H1 (cell line): ENCODE measurements around the gene SNX21. TPM values are rescaled to one million over a fixed set of nuclear protein-coding genes. Genes with fewer than 3 reads are reported as not detected.
A peak's percentile ranks its signal among the peaks of the same experiment; 100 is the strongest.

Source experiments
- CTCF ChIA-PET: fragments of 300-600 bp; sonication (Branson Sonifier 250); formaldehyde crosslinking; loops from one replicate; lab custom pipeline; 2021; ENCODE audit not compliant: partially characterized antibody; lab: Charles Lee
- POLR2A ChIA-PET: fragments of 300-600 bp; sonication (Branson Sonifier 250); formaldehyde crosslinking; loops from one replicate; lab custom pipeline; 2021; ENCODE audit warnings: inconsistent platforms; ENCODE audit not compliant: partially characterized antibody; lab: Charles Lee
- DNase-seq, 2 experiments: peaks; one replicate each; pipeline versions ENCODE4 v3.0.0 to v3.0.0-alpha.2; 2010 to 2022; ENCODE audit warnings: low spot score in 2 of 2, low read depth in 1 of 2, mixed read lengths in 1 of 2
- FAIRE-seq: peaks from 2 replicates; lab custom pipeline; 2011; peaks lifted over from hg19 to GRCh38; lab: Jason Lieb, UNC
- H2AFZ ChIP-seq: 2 replicates; pipeline ENCODE4 v1.8.1; 2012; ENCODE audit warnings: low read length, inconsistent platforms
- H2AK5ac ChIP-seq: 2 replicates; pipeline ENCODE4 v1.6.1; 2013; ENCODE audit warnings: low read depth, low read length
- H2BK120ac ChIP-seq: replicated peaks from 2 replicates; pipeline ENCODE3; 2013; ENCODE audit warnings: low read depth, low read length, inconsistent platforms
- H2BK12ac ChIP-seq: 2 replicates; pipeline ENCODE4 v1.6.1; 2013; ENCODE audit warnings: low read depth, low read length
- H2BK15ac ChIP-seq: 2 replicates; pipeline ENCODE4 v1.6.1; 2013; ENCODE audit warnings: low read length
- H2BK20ac ChIP-seq: 2 replicates; pipeline ENCODE4 v1.6.1; 2013; ENCODE audit warnings: low read length
- H2BK5ac ChIP-seq: 2 replicates; pipeline ENCODE4 v1.6.1; 2013; ENCODE audit warnings: low read depth, low read length
- H3K14ac ChIP-seq: 2 replicates; pipeline ENCODE4 v1.6.1; 2013; ENCODE audit warnings: inconsistent platforms; ENCODE audit not compliant: insufficient read length
- H3K18ac ChIP-seq: 2 replicates; pipeline ENCODE4 v1.6.1; 2013; ENCODE audit warnings: low read length; ENCODE audit errors: extremely low read depth
- H3K23ac ChIP-seq: 2 replicates; pipeline ENCODE4 v1.6.1; 2013; ENCODE audit warnings: inconsistent platforms; ENCODE audit not compliant: insufficient read length
- H3K23me2 ChIP-seq: 2 replicates; pipeline ENCODE4 v1.6.1; 2013; ENCODE audit warnings: low read depth, low read length
- H3K27ac ChIP-seq: 2 replicates; pipeline ENCODE4 v1.6.1; 2011; ENCODE audit warnings: low read depth, low read length, inconsistent platforms
- H3K27me3 ChIP-seq, 4 experiments: replicated peaks in 1 of 4; 1 replicate in 1 of 4; 2 replicates in 3 of 4; pipeline versions ENCODE4 v1.6.1 to v1.8.1; 2011 to 2013; ENCODE audit warnings: low read length in 3 of 4, mild to moderate bottlenecking in 3 of 4, inconsistent platforms in 2 of 4, mixed read lengths in 2 of 4, moderate library complexity in 1 of 4; ENCODE audit not compliant: control insufficient read depth in 3 of 4, insufficient read depth in 3 of 4; ENCODE audit errors: extremely low read depth in 1 of 4
- H3K36me3 ChIP-seq, 4 experiments: 2 replicates each; pipeline versions ENCODE4 v1.6.1 to v1.8.1; 2011 to 2013; ENCODE audit warnings: mild to moderate bottlenecking in 4 of 4, low read length in 3 of 4, moderate library complexity in 2 of 4, control low read depth in 1 of 4, inconsistent platforms in 1 of 4; ENCODE audit not compliant: insufficient read depth in 4 of 4, control insufficient read depth in 2 of 4
- H3K4ac ChIP-seq: replicated peaks from 2 replicates; pipeline ENCODE3; 2013; ENCODE audit warnings: low read length, low read depth, mixed read lengths, inconsistent platforms; ENCODE audit not compliant: insufficient read length
- H3K4me1 ChIP-seq, 4 experiments: replicated peaks in 1 of 4; 1 replicate in 1 of 4; 2 replicates in 3 of 4; pipeline versions ENCODE4 v1.6.1 to v1.8.1; 2011 to 2013; ENCODE audit warnings: low read length in 3 of 4, inconsistent platforms in 2 of 4, mixed read lengths in 1 of 4; ENCODE audit not compliant: insufficient read depth in 4 of 4, control insufficient read depth in 3 of 4
- H3K4me2 ChIP-seq, 2 experiments: 2 replicates each; pipeline versions ENCODE4 v1.6.1 to v1.8.1; 2011 to 2013; ENCODE audit warnings: low read depth in 2 of 2, low read length in 2 of 2, control low read depth in 1 of 2, inconsistent platforms in 1 of 2, mild to moderate bottlenecking in 1 of 2; ENCODE audit not compliant: insufficient read depth in 1 of 2
- H3K4me3 ChIP-seq, 4 experiments: fragments of 200-600, 300-600 bp in 1 of 4; sonication (generic), shearing (Covaris generic), sonication (Bioruptor Twin) in 1 of 4; 2 replicates each; pipeline versions ENCODE4 v1.5.1 to v1.8.1; 2011 to 2016; ENCODE audit warnings: low read length in 4 of 4, low read depth in 3 of 4, control low read depth in 2 of 4, inconsistent platforms in 2 of 4, mild to moderate bottlenecking in 2 of 4, mixed read lengths in 1 of 4, moderate library complexity in 1 of 4; ENCODE audit not compliant: insufficient read depth in 2 of 4; ENCODE audit errors: extremely low read depth in 1 of 4
- H3K56ac ChIP-seq: replicated peaks from 2 replicates; pipeline ENCODE3; 2013; ENCODE audit warnings: low read depth, mild to moderate bottlenecking, mixed read lengths, low read length, inconsistent platforms; ENCODE audit not compliant: insufficient read length
- H3K79me1 ChIP-seq: 2 replicates; pipeline ENCODE4 v1.6.1; 2013; ENCODE audit warnings: low read depth, low read length, control low read depth
- H3K79me2 ChIP-seq, 2 experiments: 2 replicates each; pipeline versions ENCODE4 v1.6.1 to v1.8.1; 2012 to 2013; ENCODE audit warnings: low read length in 2 of 2, mild to moderate bottlenecking in 2 of 2, inconsistent platforms in 1 of 2; ENCODE audit not compliant: insufficient read depth in 2 of 2, control insufficient read depth in 1 of 2
- H3K9ac ChIP-seq, 4 experiments: replicated peaks in 1 of 4; 1 replicate in 1 of 4; 2 replicates in 3 of 4; pipeline versions ENCODE4 v1.6.1 to v1.8.1; 2011 to 2013; ENCODE audit warnings: low read depth in 3 of 4, low read length in 3 of 4, control low read depth in 2 of 4, mild to moderate bottlenecking in 2 of 4, moderate library complexity in 2 of 4, inconsistent platforms in 1 of 4; ENCODE audit errors: extremely low read depth in 1 of 4
- H3K9me3 ChIP-seq, 2 experiments: 2 replicates each; pipeline versions ENCODE4 v1.6.1 to v1.8.1; 2012 to 2013; ENCODE audit warnings: mild to moderate bottlenecking in 2 of 2, moderate library complexity in 2 of 2, control low read depth in 1 of 2, inconsistent platforms in 1 of 2, low read depth in 1 of 2, low read length in 1 of 2, mixed read lengths in 1 of 2; ENCODE audit not compliant: insufficient read depth in 2 of 2
- H4K20me1 ChIP-seq, 2 experiments: replicated peaks in 1 of 2; 2 replicates each; pipeline versions ENCODE3 to v1.8.1; 2011 to 2013; ENCODE audit warnings: inconsistent platforms in 2 of 2, low read length in 2 of 2, mild to moderate bottlenecking in 1 of 2; ENCODE audit not compliant: insufficient read depth in 2 of 2, control insufficient read depth in 1 of 2
- H4K5ac ChIP-seq: 2 replicates; pipeline ENCODE4 v1.6.1; 2013; ENCODE audit warnings: low read length, low read depth, mixed read lengths, inconsistent platforms; ENCODE audit not compliant: insufficient read length
- H4K8ac ChIP-seq: 2 replicates; pipeline ENCODE4 v1.8.0; 2013; ENCODE audit warnings: mild to moderate bottlenecking, moderate library complexity, low read length, inconsistent platforms; ENCODE audit not compliant: insufficient read depth; ENCODE audit errors: extremely low read depth
- H4K91ac ChIP-seq: replicated peaks from 2 replicates; pipeline ENCODE3; 2013; ENCODE audit warnings: low read length, mixed read lengths, inconsistent platforms; ENCODE audit not compliant: insufficient read length
- ATF3 ChIP-seq: IDR thresholded peaks from 2 replicates; pipeline ENCODE4 v1.6.1; 2011; ENCODE audit warnings: low read depth, mild to moderate bottlenecking, low read length; ENCODE audit not compliant: insufficient read depth
- CHD1 ChIP-seq: IDR thresholded peaks from 2 replicates; pipeline ENCODE4 v1.6.1; 2012; ENCODE audit warnings: low read depth, low read length, improper control_type of control experiment
- CHD2 ChIP-seq: IDR thresholded peaks from 2 replicates; pipeline ENCODE4 v1.6.1; 2012; ENCODE audit warnings: low read length, improper control_type of control experiment
- GABPA ChIP-seq: IDR thresholded peaks from 2 replicates; pipeline ENCODE4 v1.6.1; 2011; ENCODE audit warnings: mild to moderate bottlenecking, low read length, moderate library complexity, borderline replicate concordance; ENCODE audit not compliant: insufficient read depth
- HDAC6 ChIP-seq: IDR thresholded peaks from one replicate; pipeline ENCODE4 v1.7.1; 2012; ENCODE audit warnings: low read depth, mild to moderate bottlenecking, inconsistent platforms, low read length, moderate library complexity
- POLR2A ChIP-seq, 2 experiments: IDR thresholded peaks; 1 replicate in 1 of 2; 2 replicates in 1 of 2; pipeline ENCODE4 v1.6.1; 2011; ENCODE audit warnings: low read depth in 2 of 2, low read length in 2 of 2, mild to moderate bottlenecking in 2 of 2; ENCODE audit errors: control extremely low read depth in 1 of 2
- RNF2 ChIP-seq: fragments of 200-900, 300-1000 bp; sonication (generic); IDR thresholded peaks from 2 replicates; pipeline ENCODE4 v1.7.1; 2016; ENCODE audit warnings: borderline replicate concordance, low read depth, mild to moderate bottlenecking, antibody characterized with exemption, low read length; ENCODE audit not compliant: poor library complexity, severe bottlenecking; ENCODE audit errors: missing control alignments
- SIRT6 ChIP-seq: IDR thresholded peaks from one replicate; pipeline ENCODE4 v1.7.1; 2012; ENCODE audit warnings: low read length, inconsistent platforms
- SP4 ChIP-seq: IDR thresholded peaks from 2 replicates; pipeline ENCODE4 v1.6.1; 2012; ENCODE audit warnings: low read length, inconsistent platforms
- SUZ12 ChIP-seq: fragments of 200-600 bp; sonication (generic); IDR thresholded peaks from 2 replicates; pipeline ENCODE4 v1.6.1; 2012; ENCODE audit warnings: mild to moderate bottlenecking, inconsistent platforms, low read length, moderate library complexity, mixed read lengths
- ZNF274 ChIP-seq: IDR thresholded peaks from 2 replicates; pipeline ENCODE4 v1.7.0; 2012; ENCODE audit warnings: low read length, borderline replicate concordance; ENCODE audit errors: extremely low read depth
- whole genome bisulfite sequencing, 2 experiments: shearing (Covaris generic) in 1 of 2; methylation state at CpG; one replicate each; pipeline versions ENCODE4 v1.1.6 to v1.1.7; 2013 to 2015; ENCODE audit warnings: low lambda C conversion rate in 2 of 2, mixed read lengths in 2 of 2, inconsistent platforms in 1 of 2, low coverage in 1 of 2, missing lambda C conversion rate in 1 of 2; ENCODE audit not compliant: insufficient replicate concordance in 2 of 2, insufficient coverage in 1 of 2, insufficient read length in 1 of 2; ENCODE audit errors: extremely low coverage in 1 of 2, missing lambda C conversion rate in 1 of 2; 5-methylcytosine and 5-hydroxymethylcytosine counted together
- polyA plus RNA-seq, 7 experiments: library from polyadenylated mRNA; depleted of rRNA in 3 of 7; stranded (reverse) in 5 of 7; unstranded in 2 of 7; fragments of >200 nt in 5 of 7; fragments of 200-250 nt in 2 of 7; gene quantifications; 1 replicate in 5 of 7; 2 replicates in 1 of 7; 4 replicates in 1 of 7; pipeline versions ENCODE4 v1.2.1 to v1.2.3, GENCODE V29; 2011 to 2013; ENCODE audit warnings: missing spikeins in 2 of 7, mixed read lengths in 2 of 7
- total RNA-seq: library from RNA; stranded (reverse); fragmentation: NEBNext Ultra II Directional; extraction: Animal tissue kit (Norgen Biotek cat#: 25700); gene quantifications from 2 replicates; pipeline ENCODE4 v1.2.1, GENCODE V29; 2021

SNX21 gene
- total and polyA plus RNA-seq, 2 of the 8 experiments (the other 6 are each of a cell fraction or from before 2014, with no cell fraction given): 15.8 to 16.8 TPM

DNA sequence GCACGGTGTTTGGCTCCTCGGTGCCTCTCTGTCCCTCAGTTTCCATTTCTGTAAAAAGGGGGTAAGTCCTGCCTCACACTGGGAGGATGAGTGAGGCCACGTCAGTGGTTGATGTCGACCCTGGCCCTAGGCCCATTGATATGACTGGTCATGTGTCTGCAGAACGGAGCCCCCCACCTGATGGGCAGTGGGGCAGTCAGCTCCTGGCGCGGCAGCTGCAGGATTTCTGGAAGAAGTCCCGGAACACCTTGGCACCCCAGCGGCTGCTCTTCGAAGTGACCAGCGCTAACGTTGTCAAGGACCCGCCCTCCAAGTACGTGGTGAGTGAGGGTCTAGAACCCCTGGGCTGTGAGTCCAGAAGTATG, 1.2 kb downstream of the SNX21 start:
- Histone ChIP-seq H2BK12ac (no peak overlapping the region), H3K4me3 (peak overlapping the region; percentile 61 to 77 (median 74); a peak in 7 of 8 replicates), H2AK5ac (no peak overlapping the region), H4K5ac (no peak overlapping the region), H3K4me2 (peak overlapping the region; percentile 87 to 88), H3K14ac (no peak overlapping the region), H3K79me2 (peaks cover 0 to 11% of the 10 kb centered on the region in 2 experiments; a peak in 1 of 4 replicates), H3K9me3 (no peaks in the 10 kb centered on the region), H2BK15ac (no peak overlapping the region), H3K23me2 (peaks cover 8% of the 10 kb centered on the region; the same call in 1 of the 2 replicates), H2BK5ac (no peak overlapping the region)
- CTCF ChIA-PET: interaction anchor here (0.6 to 1.6 kb wide), 6 partner anchors 11 to 1451 kb away, joined by 3 to 5 read pairs (median 3); no protein-coding TSS in a partner anchor
- 86% methylated on average over 14 of the region's 14 CpGs; no CpG with 5 or more reads in 1 of the 2 experiments for WGBS, 2 experiments
- TF ChIP-seq SP4: no peak
- TF ChIP-seq ZNF274: no peak
- no peak for TF ChIP-seq ATF3
- TF ChIP-seq HDAC6: no peak
- TF ChIP-seq GABPA: no peak
- TF ChIP-seq CHD1: no peak
- no peak for TF ChIP-seq RNF2
- TF ChIP-seq SUZ12: no peak
- TF ChIP-seq SIRT6: no peak
- no peak for TF ChIP-seq POLR2A (IDR thresholded peaks at IDR 0.05; ENCODE audit: control extremely low read depth in 1 of 2, low read depth in 2 of 2, low read length in 2 of 2)
- TF ChIP-seq CHD2: no peak
- TF ChIP-seq, all 59 proteins: peak for 0
- Histone ChIP-seq H3K27me3 (no peaks in the 10 kb centered on the region), H4K8ac (no peak overlapping the region), H4K91ac (no peak overlapping the region), H3K23ac (no peak overlapping the region), H2BK20ac (no peak overlapping the region), H3K36me3 (peaks cover 0 to 5% (median 0%) of the 10 kb centered on the region in 4 experiments; a peak in 1 of 8 replicates), H3K79me1 (peaks cover 9% of the 10 kb centered on the region), H2AFZ (no peak overlapping the region), H3K27ac (no peak overlapping the region), H3K18ac (no peak overlapping the region), H4K20me1 (peaks cover 0 to 4% of the 10 kb centered on the region in 2 experiments), H3K4ac (no peak overlapping the region), H3K56ac (no peak overlapping the region), H2BK120ac (no peak overlapping the region), H3K9ac (no peak overlapping the region), H3K4me1 (peaks cover 0 to 17% (median 8%) of the 10 kb centered on the region in 4 experiments; a peak in 6 of 7 replicates)
- no peak for DNase-seq
- POLR2A ChIA-PET: interaction anchor here (0.6 to 13.8 kb wide), 11 partner anchors 9 to 135 kb away, joined by 3 to 178 read pairs (median 22); partner anchors contain the start of genes ACOT8, PCIF1, UBE2C and ZSWIM3
- FAIRE-seq: no peak
